HCT116 (cell line): ENCODE results near the gene PDE6H. TPM values are rescaled to one million over a fixed set of nuclear protein-coding genes. Genes with fewer than 3 reads are reported as not detected.
A peak's percentile ranks its signal among the peaks of the same experiment; 100 is the strongest.

Source experiments
- ATAC-seq: fragments of 200-7000 bp; cut with Tn5 transposase; 2 replicates; pipeline ENCODE4 v1.9.1; 2020; ENCODE audit warnings: mild to moderate bottlenecking, moderate library complexity
- BruUV-seq: library from RNA; stranded (reverse); fragments of 400-500 nt; replicated peaks from 2 replicates; lab custom pipeline; 2021; lab: Mats Ljungman, UMichigan
- CTCF ChIA-PET: fragments of 300-600 bp; sonication (Branson Sonifier 250); formaldehyde crosslinking; loops from one replicate; lab custom pipeline; 2021; ENCODE audit warnings: antibody characterized with exemption; lab: Charles Lee
- POLR2A ChIA-PET: fragments of 300-600, 350-600 bp; sonication (Branson Sonifier 250); formaldehyde crosslinking; loops from one replicate; lab custom pipeline; 2021; ENCODE audit warnings: antibody characterized with exemption; lab: Charles Lee
- RAD21 ChIA-PET, 2 experiments: fragments of 300-600 bp; sonication (Branson Sonifier 250); formaldehyde crosslinking; loops; one replicate each; lab custom pipeline; 2023; ENCODE audit warnings: low total read pairs in 2 of 2; ENCODE audit not compliant: uncharacterized antibody in 2 of 2, unreplicated experiment in 2 of 2, low non-redundant PET in 1 of 2; lab: Charles Lee
- DNase-seq: peaks from one replicate; pipeline ENCODE4 v3.0.0-alpha.2; 2010; ENCODE audit warnings: low read depth, low spot score
- H2AFZ ChIP-seq: fragments of 200-600 bp; shearing (Covaris generic), sonication (generic); 2 replicates; pipeline ENCODE4 v1.6.1; 2017; ENCODE audit warnings: low read depth, mixed run types, mixed read lengths, antibody characterized with exemption, low read length; ENCODE audit not compliant: poor library complexity, severe bottlenecking
- H3K27ac ChIP-seq: 2 replicates; pipeline ENCODE4 v1.5.1; 2012; ENCODE audit warnings: low read depth, low read length
- H3K27me3 ChIP-seq: fragments of 200-600 bp; sonication (generic); 2 replicates; pipeline ENCODE4 v1.6.1; 2016; ENCODE audit warnings: mixed run types, low read length, mixed read lengths; ENCODE audit not compliant: insufficient read depth
- H3K36me3 ChIP-seq, 2 experiments: fragments of 200-500 bp in 1 of 2; fragments of 200-600 bp in 1 of 2; sonication (Bioruptor generic) in 1 of 2; sonication (generic) in 1 of 2; 2 replicates each; pipeline versions ENCODE4 v1.5.1 to v1.6.1; 2014 to 2016; ENCODE audit warnings: low read length in 2 of 2, inconsistent platforms in 1 of 2, mixed read lengths in 1 of 2, mixed run types in 1 of 2; ENCODE audit not compliant: insufficient read depth in 2 of 2, control insufficient read depth in 1 of 2
- H3K4me1 ChIP-seq, 2 experiments: fragments of 200-600 bp in 1 of 2; sonication (generic) in 1 of 2; 2 replicates each; pipeline versions ENCODE4 v1.5.1 to v1.6.1; 2012 to 2017; ENCODE audit warnings: low read length in 2 of 2, inconsistent platforms in 1 of 2, mild to moderate bottlenecking in 1 of 2, mixed read lengths in 1 of 2, mixed run types in 1 of 2, moderate library complexity in 1 of 2; ENCODE audit not compliant: insufficient read depth in 2 of 2, control insufficient read depth in 1 of 2
- H3K4me2 ChIP-seq: fragments of 200-600 bp; sonication (generic); 2 replicates; pipeline ENCODE4 v1.6.1; 2017; ENCODE audit warnings: mixed run types, low read length, mixed read lengths
- H3K4me3 ChIP-seq, 2 experiments: fragments of 200-600 bp in 1 of 2; sonication (generic) in 1 of 2; replicated peaks in 1 of 2; 2 replicates each; pipeline ENCODE4 v1.5.1; 2011 to 2016; ENCODE audit warnings: low read length in 2 of 2, control low read depth in 1 of 2, low read depth in 1 of 2, mild to moderate bottlenecking in 1 of 2, mixed read lengths in 1 of 2, mixed run types in 1 of 2
- H3K79me2 ChIP-seq: fragments of 200-600 bp; sonication (generic); 2 replicates; pipeline ENCODE4 v1.6.1; 2017; ENCODE audit warnings: mild to moderate bottlenecking, mixed run types, low read length, moderate library complexity, mixed read lengths; ENCODE audit not compliant: insufficient read depth
- H3K9ac ChIP-seq: fragments of 200-600 bp; sonication (generic); 2 replicates; pipeline ENCODE4 v1.6.1; 2016; ENCODE audit warnings: low read length, mixed read lengths
- H3K9me2 ChIP-seq: fragments of 200-600 bp; sonication (generic), shearing (Covaris generic); 2 replicates; pipeline ENCODE4 v1.6.1; 2017; ENCODE audit warnings: mixed run types, mild to moderate bottlenecking, moderate library complexity; ENCODE audit not compliant: insufficient read depth
- H3K9me3 ChIP-seq, 2 experiments: fragments of 200-500 bp in 1 of 2; fragments of 200-600 bp in 1 of 2; sonication (Bioruptor generic) in 1 of 2; sonication (generic) in 1 of 2; 2 replicates each; pipeline ENCODE4 v1.6.1; 2014 to 2017; ENCODE audit warnings: low read length in 2 of 2, mixed read lengths in 2 of 2, inconsistent platforms in 1 of 2, low read depth in 1 of 2, mild to moderate bottlenecking in 1 of 2, mixed run types in 1 of 2, moderate library complexity in 1 of 2; ENCODE audit not compliant: control insufficient read depth in 1 of 2, insufficient read depth in 1 of 2
- H4K20me1 ChIP-seq: fragments of 200-600 bp; sonication (generic), shearing (Covaris generic); 2 replicates; pipeline ENCODE4 v1.6.1; 2017; ENCODE audit warnings: mixed run types, mild to moderate bottlenecking, moderate library complexity; ENCODE audit not compliant: insufficient read depth
- EZH2 ChIP-seq: fragments of 200-600 bp; sonication (generic); IDR thresholded peaks from 2 replicates; pipeline ENCODE4 v1.6.1; 2017; ENCODE audit warnings: antibody characterized with exemption, mixed run types
- POLR2AphosphoS5 ChIP-seq: IDR thresholded peaks from 2 replicates; pipeline ENCODE4 v1.6.1; 2011; ENCODE audit warnings: mild to moderate bottlenecking, low read depth, low read length, moderate library complexity
- RAD21 ChIP-seq: IDR thresholded peaks from 2 replicates; pipeline ENCODE4 v1.6.1; 2012; ENCODE audit warnings: low read depth, mild to moderate bottlenecking
- intact Hi-C: fragments of 100-400 bp; cut with micrococcal nuclease; formaldehyde crosslinking; loops from 2 replicates; pipeline ENCODE4 v1.10.0; 2022
- total RNA-seq: library from RNA; stranded (reverse); gene quantifications from one replicate; pipeline ENCODE4 v1.2.1, GENCODE V29; 2021; ENCODE audit not compliant: unreplicated experiment
- TF ChIP-seq, protein P1 (sequence below): IDR thresholded peaks from 2 replicates; pipeline ENCODE4 v1.6.1; 2012; ENCODE audit warnings: low read depth
- TF ChIP-seq, protein P2 (sequence below), 3 experiments: fragments of 200-600 bp in 1 of 3; sonication (generic) in 1 of 3; IDR thresholded peaks in 2 of 3; conservative IDR thresholded peaks in 1 of 3; 2 replicates each; pipeline ENCODE4 v1.5.1; 2012 to 2017; ENCODE audit warnings: low read depth in 2 of 3, low read length in 2 of 3, antibody characterized with exemption in 1 of 3, borderline replicate concordance in 1 of 3, control low read depth in 1 of 3, mild to moderate bottlenecking in 1 of 3, mixed read lengths in 1 of 3, mixed run types in 1 of 3, moderate library complexity in 1 of 3; ENCODE audit not compliant: insufficient read depth in 1 of 3

The PDE6H gene
- total RNA-seq, 1 experiment from 2014 or later, result not detected

DNA sequence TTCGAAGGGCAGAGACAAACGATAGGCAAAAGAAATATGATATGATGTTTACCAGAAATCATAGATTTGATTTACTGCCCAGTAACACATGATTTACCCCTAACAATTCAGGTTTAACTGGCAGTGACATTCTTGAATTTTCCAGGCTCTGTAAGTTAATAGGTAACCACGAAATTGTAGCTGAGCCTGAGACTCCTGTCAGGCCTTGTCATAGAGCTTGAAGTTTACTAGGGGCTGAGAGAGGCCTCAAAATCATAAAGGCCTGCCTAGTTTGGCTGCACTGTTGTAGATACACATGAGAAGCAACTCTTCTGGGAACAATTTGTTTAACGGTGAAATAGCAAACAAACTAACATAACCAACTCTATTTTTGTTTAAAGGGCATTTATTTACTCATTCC is 37.8 kb upstream of the PDE6H start (continued):
- no peak for TF ChIP-seq POLR2AphosphoS5
- TF ChIP-seq EZH2, result no peak
- no peak for TF ChIP-seq RAD21
- TF ChIP-seq, all 23 proteins: peak for 0

DNA sequence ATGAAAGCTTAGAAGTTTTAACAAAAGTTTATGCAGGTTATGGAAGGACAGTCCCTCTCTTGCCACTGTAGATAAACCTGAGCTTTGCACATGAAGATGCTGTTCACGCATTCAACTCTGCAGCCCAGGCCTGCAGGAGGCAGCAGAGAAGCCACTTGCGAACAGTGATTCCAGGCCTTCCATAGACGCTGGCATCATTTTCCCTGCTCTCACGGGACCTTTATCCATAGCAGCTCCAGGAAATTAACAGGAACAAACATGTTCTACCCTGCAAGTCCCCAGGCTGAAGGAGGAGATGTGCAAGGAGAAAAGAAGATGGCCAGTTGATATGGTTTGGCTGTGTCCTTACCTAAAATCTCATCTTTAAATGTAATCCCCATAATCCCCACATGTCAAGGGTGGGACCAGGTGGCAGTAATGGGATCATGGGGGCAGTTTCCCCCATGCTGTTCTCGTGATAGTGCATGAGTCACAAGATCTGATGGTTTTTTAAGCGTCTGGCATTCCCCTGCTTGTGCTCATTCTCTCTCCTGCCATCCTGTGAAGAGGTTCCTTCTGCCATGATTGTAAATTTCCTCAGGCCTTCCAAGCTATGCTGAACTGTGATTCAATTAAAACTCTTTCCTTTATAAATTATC is 36.5 kb upstream of the PDE6H start:
- ChIA-PET CTCF (interaction anchor here (1.0 to 1.5 kb wide), 2 partner anchors 59 to 88 kb away, joined by 3 to 7 read pairs; no protein-coding TSS in a partner anchor), POLR2A (no interaction called here), RAD21 (no interaction called here)
- H3K9me2 ChIP-seq, result peaks cover 3% of the 10 kb centered on the region; the same call in 1 of the 2 replicates
- H3K9ac ChIP-seq, result no peak overlapping the region
- H3K27ac ChIP-seq, result no peak overlapping the region
- H3K9me3 ChIP-seq, result no peaks in the 10 kb centered on the region
- no peaks in the 10 kb centered on the region for H3K36me3 ChIP-seq
- no peak overlapping the region for H3K4me3 ChIP-seq
- intact Hi-C loops, result loop anchor here (2.0 kb wide), 1 partner anchor 60 kb away; no protein-coding TSS in a partner anchor
- ATAC-seq (peak; percentile 74), DNase-seq (no peak)
- TF ChIP-seq, protein P1, sequence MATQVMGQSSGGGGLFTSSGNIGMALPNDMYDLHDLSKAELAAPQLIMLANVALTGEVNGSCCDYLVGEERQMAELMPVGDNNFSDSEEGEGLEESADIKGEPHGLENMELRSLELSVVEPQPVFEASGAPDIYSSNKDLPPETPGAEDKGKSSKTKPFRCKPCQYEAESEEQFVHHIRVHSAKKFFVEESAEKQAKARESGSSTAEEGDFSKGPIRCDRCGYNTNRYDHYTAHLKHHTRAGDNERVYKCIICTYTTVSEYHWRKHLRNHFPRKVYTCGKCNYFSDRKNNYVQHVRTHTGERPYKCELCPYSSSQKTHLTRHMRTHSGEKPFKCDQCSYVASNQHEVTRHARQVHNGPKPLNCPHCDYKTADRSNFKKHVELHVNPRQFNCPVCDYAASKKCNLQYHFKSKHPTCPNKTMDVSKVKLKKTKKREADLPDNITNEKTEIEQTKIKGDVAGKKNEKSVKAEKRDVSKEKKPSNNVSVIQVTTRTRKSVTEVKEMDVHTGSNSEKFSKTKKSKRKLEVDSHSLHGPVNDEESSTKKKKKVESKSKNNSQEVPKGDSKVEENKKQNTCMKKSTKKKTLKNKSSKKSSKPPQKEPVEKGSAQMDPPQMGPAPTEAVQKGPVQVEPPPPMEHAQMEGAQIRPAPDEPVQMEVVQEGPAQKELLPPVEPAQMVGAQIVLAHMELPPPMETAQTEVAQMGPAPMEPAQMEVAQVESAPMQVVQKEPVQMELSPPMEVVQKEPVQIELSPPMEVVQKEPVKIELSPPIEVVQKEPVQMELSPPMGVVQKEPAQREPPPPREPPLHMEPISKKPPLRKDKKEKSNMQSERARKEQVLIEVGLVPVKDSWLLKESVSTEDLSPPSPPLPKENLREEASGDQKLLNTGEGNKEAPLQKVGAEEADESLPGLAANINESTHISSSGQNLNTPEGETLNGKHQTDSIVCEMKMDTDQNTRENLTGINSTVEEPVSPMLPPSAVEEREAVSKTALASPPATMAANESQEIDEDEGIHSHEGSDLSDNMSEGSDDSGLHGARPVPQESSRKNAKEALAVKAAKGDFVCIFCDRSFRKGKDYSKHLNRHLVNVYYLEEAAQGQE, result no peak
- TF ChIP-seq, protein P2, sequence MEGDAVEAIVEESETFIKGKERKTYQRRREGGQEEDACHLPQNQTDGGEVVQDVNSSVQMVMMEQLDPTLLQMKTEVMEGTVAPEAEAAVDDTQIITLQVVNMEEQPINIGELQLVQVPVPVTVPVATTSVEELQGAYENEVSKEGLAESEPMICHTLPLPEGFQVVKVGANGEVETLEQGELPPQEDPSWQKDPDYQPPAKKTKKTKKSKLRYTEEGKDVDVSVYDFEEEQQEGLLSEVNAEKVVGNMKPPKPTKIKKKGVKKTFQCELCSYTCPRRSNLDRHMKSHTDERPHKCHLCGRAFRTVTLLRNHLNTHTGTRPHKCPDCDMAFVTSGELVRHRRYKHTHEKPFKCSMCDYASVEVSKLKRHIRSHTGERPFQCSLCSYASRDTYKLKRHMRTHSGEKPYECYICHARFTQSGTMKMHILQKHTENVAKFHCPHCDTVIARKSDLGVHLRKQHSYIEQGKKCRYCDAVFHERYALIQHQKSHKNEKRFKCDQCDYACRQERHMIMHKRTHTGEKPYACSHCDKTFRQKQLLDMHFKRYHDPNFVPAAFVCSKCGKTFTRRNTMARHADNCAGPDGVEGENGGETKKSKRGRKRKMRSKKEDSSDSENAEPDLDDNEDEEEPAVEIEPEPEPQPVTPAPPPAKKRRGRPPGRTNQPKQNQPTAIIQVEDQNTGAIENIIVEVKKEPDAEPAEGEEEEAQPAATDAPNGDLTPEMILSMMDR (IDR thresholded peaks at IDR 0.05 in 2 of 3, conservative IDR thresholded peaks at IDR 0.05 in 1 of 3; ENCODE audit: borderline replicate concordance in 1 of 3, insufficient read depth in 1 of 3, low read depth in 2 of 3, low read length in 2 of 3), result peak in 2 of 3 experiments; percentile 47 to 53; a peak in 4 of 6 replicates
- 0 out of 2 replicates have a peak, but pooled peaks have one; percentile 18 for TF ChIP-seq RAD21
- H4K20me1 ChIP-seq, result no peaks in the 10 kb centered on the region
- no peak overlapping the region for H2AFZ ChIP-seq
- BruUV-seq, result no TSS peak
- H3K4me1 ChIP-seq, result peaks cover 0 to 12% of the 10 kb centered on the region in 2 experiments; a peak in 2 of 4 replicates
- H3K79me2 ChIP-seq, result no peaks in the 10 kb centered on the region
- no peaks in the 10 kb centered on the region for H3K27me3 ChIP-seq
- H3K4me2 ChIP-seq, result no peak overlapping the region
